NCI-H2107 treated with DMSO at 0.1 percent for 48 hours (cell line): ENCODE data around the gene ANAPC2.

Source experiments
- DNase-seq: peaks from one replicate; lab custom pipeline; 2025; ENCODE audit not compliant: unreplicated experiment; lab: John Stamatoyannopoulos, UW

ANAPC2 gene

GRCh38 chr9:137130176-137130755 lies 58.1 kb downstream of the ANAPC2 start:
- no peak for DNase-seq

- DNase-seq, result peak; percentile 85
Measured at GRCh38 chr9:137129456-137130175, 58.7 kb downstream of the ANAPC2 start.

GRCh38 chr9:137128862-137129455 lies 59.4 kb downstream of the ANAPC2 start:
- DNase-seq, result no peak

GRCh38 chr9:137128158-137128861 lies 60.0 kb downstream of the ANAPC2 start:
- no peak for DNase-seq

GRCh38 chr9:137127301-137128157 lies 60.8 kb downstream of the ANAPC2 start:
- no peak for DNase-seq

GRCh38 chr9:137126786-137127185 lies 61.6 kb downstream of the ANAPC2 start:
- DNase-seq, result no peak
